HG02970 (cell line): ENCODE data around the gene SARM1.

Experiments
- ATAC-seq: cut with Tn5 transposase; IDR thresholded peaks from one replicate; pipeline ENCODE4 v1.9.1; 2021; ENCODE audit warnings: mild to moderate bottlenecking, moderate library complexity, moderate number of reproducible peaks; ENCODE audit not compliant: unreplicated experiment, low FRiP score

The SARM1 gene

DNA sequence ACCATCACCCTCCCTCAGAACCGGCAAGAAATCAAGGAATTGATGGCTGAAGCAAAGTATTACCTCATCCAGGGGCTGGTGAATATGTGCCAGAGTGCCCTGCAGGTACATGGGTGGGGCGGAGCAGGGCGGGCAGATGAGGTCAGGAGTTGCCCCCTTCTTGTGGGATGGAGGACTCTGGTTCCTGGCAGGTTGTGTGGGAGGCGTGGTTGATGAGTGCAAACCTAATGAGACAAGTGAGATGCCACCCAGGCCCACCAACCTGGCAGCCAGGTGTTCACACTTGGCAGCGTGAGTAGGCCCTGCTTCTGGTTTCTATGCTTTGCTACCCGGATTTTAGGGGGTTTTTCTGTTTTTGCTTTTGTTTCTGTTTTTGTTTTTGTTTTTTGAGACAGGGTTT lies 31.1 kb upstream of the SARM1 start:
- no peak for ATAC-seq

DNA sequence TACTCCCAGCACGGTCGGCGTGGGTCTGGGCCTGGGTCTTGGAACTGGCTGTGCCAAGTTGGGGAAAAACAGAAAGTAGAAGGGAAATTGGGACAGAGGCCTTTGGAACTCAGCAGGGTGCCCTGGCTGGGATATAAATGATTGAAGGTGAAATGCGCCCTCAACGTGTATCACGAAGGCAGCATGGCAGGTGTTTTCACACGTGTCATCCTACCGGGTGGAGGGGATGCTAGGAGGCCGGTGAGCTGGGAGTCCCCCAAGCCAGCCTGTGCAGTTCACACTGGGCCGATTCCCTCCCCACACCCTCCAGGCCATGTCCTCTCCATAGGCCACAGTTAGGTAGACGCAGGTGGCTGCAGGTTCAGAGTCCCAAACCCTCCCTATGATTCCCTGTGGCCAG lies 30.0 kb upstream of the SARM1 start:
- no peak for ATAC-seq

DNA sequence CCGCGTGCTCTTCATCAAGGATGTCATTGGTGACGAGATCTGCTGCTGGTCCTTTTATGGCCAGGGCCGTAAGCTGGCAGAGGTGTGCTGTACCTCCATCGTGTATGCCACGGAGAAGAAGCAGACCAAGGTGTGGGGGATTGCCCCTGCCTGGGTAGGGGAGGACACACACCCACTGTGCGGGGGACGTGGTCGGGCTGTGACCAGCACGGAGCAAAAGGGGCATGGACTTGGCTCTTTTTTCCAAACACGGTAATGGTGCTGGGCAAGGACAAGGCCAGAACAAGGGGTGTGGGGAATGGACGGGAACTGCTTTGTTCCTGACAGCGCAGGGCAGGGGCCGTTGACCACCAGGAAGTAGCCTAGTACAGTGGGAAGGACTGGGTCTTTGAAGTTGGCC lies 29.2 kb upstream of the SARM1 start:
- no peak for ATAC-seq

DNA sequence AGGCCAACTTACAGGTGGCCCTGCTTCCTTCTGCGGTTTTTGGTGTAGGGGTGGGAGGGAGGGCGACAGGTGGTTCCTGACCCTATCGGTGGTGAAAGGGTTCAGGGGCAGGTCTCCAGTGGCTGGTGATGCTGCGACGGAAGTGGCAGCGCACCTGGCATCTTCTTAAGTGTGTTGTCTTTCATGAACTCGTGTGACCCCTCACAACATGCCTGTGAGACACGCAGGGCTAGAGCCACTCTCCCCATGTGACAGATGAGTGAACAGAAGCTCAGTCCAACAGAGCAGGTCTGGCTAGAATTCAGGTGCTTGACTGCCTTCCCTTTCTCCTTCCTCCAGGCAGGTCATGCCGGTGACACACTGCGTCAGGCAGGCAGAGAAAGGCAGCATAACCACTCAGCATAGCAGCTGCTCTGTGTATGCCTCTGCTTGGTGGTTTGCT lies 28.0 kb upstream of the SARM1 start:
- ATAC-seq: no peak

DNA sequence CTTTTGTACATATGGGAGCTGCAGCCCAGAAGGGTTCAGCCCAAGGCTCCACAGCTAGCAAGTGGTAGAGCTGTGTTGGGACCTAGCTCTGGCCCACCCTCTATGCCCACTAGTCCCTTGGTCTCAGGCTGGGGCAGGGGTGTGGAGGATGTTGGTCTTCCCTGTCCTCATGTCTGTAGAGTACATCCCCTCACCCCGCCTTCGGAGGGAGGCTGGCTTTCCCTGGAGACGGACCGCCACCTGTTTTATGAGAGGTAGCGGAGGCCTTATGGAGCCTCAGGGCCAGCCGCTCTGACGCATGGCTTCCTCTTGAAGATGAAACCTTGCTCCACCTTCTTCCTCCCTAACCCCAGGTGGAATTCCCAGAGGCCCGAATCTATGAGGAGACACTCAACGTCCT lies 27.5 kb upstream of the SARM1 start:
- ATAC-seq: no peak

DNA sequence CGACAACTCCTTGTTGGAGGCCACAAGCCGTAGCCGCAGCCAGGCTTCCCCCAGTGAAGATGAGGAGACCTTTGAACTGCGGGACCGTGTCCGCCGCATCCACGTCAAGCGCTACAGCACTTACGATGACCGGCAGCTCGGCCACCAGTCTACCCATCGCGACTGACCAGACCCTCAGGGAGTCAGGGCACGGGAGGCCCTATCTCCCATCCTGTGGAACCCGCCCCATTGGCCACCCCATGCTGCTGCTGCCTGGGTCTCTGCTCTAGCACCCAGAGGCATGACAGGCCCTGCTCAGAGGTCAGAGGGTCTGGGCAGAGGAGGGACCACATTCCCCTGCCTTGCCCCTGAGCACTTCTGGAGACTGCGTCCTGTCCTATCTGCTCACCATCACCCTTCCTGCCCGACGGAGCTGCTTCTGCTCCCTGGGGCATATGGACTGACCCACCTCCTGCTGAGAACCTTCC lies 27.0 kb upstream of the SARM1 start:
- ATAC-seq: no peak

DNA sequence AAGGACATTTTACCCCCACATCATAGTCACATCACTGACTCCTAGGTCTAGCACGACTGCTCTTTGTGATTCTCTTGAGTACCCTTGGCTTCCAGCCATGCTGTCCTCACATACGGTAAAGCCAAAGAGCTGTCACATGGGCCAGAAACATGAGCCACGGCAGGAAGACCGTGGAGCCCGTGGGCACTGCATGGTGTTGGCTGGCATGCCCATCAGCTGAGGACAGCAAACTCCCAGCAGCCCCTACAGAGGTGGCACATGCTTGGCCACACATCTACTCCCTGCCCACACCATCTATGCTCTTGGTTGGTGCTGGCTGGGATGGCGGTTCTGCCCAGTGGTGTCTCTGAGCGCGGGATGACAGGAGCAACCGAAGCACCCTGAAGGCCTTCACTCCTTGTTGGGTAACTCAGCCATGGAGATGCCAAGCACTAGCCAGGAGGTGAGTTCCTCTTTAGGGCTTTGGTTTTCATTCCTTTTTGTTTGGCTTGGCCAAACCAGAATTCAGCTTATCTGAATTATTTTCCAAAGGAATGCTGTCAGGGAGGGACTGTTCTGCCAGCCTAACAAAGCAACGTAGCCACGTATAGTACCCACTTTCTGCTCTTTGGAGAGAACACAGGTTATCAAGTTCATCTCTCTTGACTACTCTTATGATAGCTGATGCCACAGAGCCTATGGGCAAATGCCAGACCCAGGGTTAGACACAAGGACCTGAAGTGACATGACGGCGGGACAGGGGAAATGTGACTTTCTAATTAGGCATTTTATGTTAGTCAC lies 25.9 kb upstream of the SARM1 start:
- ATAC-seq: no peak

DNA sequence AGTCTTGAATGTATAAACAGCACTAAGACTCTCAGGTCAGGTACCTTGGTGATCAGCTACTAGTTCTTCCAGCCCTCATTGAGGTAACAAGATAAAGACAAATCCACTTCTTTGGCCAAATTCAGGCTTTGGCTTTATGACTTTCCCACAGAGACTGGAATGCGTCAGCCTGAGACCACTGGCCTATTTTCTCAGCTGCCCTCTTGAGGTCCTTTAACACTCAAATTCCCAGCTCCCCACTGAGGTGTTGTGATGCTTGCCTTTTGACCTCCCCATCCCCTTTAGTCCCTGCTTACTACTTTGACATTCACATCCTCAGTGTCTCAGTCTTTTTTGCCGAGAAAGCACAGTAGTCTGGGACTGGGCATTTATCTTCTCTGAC lies 25.3 kb upstream of the SARM1 start:
- no peak for ATAC-seq

DNA sequence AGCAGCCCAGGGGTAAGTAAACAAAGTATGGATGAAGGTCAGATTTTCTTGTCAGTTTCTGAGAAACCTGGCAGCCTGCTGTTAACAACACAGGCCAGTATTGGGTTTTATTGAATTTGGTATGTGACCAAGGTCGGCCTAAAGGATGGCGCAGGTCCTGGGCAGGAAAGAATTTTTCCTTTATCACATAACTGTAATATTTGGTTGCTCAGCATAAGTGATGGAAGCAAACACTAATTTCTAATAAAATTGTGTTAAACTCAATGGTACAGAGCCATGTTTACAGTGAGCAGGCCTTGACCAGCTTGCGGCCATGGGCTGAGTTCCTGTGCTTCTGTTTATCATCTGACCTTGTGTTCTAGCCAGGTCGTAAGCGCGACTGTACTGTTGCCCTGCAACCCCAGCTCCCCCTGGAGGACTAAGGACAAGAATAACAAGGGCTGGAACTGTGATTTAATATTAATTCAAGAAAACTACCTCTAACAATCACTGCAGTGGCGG lies 24.7 kb upstream of the SARM1 start:
- no peak for ATAC-seq

DNA sequence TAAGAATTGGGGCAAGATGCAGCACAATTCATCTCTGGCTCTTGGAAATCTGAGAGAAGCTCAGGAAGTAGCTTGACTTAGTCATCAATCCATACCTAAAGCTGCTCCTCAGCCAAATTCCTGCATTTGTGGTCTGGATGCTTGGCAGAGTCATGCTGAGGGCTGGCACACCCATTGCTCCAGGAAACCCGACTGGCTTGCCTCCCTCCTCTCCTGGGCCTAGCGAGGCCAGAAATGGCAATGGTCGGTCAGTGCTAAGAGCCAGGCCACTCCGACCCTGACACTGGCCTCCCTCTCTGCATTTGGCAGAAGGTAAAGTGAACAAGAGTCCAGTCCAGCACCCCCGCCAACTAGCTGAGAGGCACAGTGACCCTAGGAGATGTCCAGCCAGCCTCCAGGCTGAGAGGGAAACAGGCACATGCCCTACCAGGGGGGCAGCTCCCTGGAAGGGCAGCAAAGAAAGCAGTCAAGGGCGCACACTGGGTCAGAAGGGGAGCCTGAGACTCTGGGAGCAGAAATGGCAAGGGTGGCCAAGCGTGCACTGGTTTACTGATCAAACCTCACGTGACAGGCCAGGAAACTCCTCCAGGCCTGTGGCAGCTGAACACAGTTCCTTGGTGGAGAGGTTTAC lies 24.1 kb upstream of the SARM1 start:
- no peak for ATAC-seq

DNA sequence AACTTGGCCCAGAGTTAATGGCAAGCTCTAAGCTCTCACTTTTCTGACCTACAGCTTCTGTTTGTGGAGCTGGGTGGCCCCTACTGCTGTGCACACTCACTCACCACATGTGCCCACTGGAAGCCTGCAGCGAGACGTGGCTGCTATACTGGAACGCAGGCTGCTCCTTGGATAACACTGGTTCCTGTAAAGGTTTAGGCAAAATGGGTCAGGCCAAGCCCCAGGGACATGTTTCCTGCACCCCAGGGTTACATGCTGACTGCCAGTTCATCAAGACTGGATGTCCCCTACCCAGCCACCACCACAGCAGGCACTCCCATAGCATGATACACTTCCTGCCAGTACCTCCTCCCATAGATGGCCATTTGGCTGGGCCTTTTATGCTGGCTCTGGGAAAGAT lies 22.5 kb upstream of the SARM1 start:
- ATAC-seq: no peak

DNA sequence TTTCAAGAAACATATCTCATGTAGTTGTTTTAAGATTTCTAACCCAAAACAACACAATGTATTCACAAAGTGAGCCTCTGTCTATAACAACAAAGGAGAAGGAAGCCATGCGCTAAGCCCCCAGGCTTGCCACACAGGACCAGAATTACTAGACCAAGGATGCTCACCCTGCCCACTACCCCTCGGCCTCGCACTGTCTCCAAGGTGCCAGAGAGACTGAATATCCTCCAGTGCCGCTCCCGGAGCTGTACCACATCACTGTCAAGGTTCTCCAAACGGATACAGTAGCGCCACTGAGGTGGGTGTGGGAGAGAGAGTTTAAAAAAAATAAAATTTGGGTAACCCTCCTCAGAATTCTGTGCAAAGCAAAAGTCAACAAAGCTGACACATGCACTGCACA lies 21.2 kb upstream of the SARM1 start:
- ATAC-seq: no peak

DNA sequence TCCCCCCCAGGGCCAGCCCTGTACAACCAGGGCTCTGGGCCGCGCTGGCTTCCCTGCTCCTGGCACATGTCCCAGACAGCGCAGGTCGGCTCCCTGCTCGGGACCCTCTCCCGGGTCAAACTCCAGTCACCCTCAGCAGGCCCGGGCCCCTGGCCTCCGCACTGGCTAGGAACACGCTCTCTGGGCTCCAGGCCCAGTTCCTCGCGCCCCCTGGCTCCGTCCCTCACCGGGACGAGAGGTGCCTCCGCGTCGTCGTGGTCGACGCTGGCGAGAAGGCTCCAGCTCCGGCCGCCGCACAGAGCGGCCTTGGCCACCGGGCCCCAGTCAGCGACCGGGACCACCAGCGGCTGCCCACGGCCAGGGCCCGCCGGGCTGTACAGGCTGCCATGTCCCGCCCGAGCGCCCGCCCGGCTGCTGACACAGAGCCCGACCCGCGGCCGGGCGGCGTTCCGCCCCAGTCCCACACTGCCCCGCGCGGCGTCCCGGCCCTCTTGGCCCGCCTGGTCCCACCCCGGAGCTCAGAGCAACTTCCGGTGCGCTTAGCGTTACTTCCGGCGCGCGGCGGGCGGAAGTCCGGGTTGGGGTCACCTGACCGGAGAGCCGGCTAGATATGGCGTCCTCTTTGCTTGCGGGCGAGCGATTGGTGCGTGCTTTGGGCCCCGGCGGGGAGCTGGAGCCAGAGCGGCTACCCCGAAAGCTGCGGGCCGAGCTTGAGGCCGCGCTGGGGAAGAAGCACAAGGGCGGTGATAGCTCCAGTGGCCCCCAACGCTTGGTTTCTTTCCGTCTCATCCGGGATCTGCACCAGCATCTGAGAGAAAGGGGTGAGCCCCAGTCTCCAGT lies 14.2 kb upstream of the SARM1 start, which contains the start of gene POLDIP2:
TSS of gene POLDIP2 (minus strand) at position 467 of the 840 bp plus-strand sequence. CDS start at position 388, 79 bp downstream.
- ATAC-seq: peak; percentile 98

DNA sequence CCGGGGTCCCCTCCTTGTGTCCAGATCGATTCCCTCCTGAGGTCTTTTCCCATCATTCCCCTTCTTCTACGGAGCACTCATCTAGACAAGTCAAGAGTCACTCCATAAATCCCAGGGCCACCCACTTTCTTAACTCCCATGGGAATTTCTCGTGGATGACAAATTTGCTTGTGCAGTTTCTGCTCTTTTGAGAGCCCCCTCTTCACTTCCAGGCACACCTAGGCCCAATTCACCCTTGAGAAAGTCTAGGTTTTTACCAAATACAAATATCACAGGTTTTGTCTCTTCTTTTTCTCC lies 13.6 kb upstream of the SARM1 start:
- no peak for ATAC-seq

DNA sequence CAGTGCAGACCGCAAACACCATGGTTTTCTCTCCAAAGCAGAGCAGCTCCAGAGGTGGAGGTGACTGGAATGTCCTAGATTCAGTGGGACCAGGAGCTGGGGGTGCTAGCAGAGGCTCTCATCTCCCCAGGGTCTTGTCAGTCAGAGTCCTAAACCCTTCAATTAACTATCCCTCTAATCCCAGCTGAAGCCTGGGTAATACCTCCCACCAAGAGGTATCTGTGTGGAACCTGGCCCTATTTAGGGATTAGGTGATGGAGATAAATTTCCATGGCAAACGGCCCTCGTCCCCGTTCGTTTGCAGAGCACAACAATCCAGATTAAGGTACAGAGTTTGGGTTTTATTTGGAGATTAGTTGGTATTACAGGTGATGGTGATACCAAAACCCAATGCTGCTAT lies 8.3 kb upstream of the SARM1 start:
- ATAC-seq: no peak

DNA sequence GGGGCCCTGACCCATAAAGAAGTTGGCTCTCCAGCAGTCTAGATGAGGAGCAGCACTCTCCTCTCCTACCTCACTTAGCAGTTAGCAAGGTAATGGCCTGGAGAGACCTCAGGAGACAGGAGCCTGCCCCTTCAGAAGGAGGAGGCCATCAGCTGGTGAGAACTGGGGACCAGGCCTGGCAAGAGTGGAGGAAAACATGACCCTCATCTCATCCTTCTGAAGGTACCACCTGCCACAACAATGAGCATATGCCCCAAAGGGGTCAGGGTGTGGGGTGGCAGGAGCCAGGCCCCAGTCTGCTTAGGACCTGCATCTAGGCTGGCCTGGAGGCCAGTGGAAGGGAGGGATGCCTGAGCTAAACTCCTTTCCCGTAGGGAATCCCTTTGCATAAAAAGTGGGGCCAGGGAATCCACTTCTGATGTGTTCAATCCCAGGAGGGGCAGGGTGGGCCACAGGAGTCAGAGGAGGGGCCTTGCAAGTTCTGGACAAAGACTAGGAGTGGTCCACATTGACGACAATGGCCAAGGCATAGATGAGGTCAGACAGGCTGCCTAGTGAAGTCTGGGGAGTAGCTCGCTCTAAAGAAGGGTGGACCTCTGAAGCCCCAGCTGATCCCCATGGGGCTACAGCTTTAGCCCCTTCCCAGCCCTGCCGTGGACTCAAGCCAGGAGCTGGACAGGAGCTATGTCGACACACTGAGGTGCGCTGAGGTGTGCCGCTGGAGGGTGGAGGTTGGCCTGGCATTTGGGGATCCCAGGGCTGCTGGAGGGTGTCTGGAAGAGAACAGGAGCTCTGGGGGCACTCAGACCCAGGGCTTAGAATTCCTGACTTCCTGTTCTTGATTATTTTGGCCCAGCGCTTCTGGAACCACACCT lies 7.5 kb upstream of the SARM1 start:
- ATAC-seq: no peak

DNA sequence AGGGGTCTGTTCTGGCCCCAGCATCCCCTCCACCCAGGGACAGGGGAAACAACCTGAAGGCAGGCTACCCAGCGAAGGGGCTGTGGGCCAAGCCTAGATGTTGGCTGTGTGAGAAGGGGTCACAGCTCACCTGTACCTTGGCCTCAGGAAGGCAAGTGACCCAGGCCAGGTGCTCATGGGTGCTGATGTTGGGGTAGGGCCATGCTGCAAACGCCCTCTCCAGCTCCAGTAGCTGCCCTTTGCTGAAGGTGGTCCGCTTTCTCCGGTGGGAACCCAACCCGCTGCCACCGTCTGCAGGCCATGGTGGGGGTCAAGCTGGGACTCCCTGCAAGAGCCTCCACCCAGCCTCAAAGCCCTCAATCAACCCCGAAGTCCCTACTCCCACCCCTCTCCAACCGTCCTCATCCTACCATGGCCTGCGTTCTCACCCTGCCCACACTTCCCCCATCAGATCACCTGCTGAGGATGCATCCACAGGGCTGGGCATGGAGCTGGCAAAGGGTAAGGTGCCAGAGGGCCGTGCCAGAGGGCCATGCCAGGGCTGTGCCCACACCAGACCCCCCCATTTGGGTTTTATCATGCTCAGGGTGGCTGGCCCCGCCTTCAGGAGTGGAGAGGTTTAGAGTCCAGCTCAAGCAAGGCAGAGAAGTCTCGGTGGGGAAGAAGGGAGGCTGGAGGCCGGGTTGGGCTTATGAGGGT lies 6.7 kb upstream of the SARM1 start, which contains the start of gene SEBOX:
TSS of gene SEBOX (minus strand) at position 535 of the 699 bp plus-strand sequence. CDS start at position 487, 48 bp downstream.
- ATAC-seq: no peak

DNA sequence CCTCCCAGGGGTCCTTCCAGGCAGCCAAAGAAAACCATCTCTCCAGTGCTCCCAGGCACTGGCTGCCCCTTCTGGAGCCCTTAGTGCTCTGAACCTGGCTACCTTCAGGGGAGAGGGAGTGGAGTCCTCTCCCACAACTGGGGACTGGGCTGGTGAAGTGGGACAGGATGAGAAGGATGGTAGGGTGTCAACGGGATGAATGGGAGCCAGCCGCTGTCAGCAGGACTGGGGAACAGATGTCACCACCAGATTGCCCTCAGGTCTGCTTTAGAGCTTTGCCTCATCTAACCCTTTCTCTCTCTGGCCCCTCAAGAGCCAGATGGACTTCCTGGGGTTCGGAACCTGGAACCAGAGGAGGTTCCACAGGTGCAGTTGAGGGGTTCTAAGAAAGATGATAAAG lies 6.0 kb upstream of the SARM1 start:
- no peak for ATAC-seq

DNA sequence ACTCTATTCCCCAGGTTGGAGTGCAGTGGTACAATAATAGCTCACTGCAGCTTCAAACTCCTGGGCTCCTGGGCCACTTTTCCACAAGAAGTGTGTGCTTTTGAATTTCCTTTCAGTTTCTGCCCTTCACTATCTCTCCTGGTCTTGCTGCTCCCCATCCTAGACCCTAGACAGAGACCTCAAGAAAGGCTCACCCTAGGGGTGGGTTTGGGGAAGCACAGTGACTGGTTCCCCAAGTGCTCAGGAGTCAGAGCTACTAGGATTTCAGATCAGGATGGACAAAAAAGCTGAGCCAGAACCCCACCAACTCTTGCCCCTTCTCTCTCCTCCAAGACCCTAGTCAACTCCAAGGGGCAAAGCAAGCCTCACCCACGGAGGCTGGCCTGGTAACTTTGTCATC lies 4.9 kb upstream of the SARM1 start:
- no peak for ATAC-seq
